ENCODE results near the gene CST3. TPM values are rescaled to one million over a fixed set of nuclear protein-coding genes. Genes with fewer than 3 reads are reported as not detected.

The CST3 gene
- total RNA-seq, 2 experiments from 2014 or later, result 0.26 to 0.29 TPM

- Mint-ChIP-seq H3K9me3 (no peaks in the 10 kb centered on the region), H3K36me3 (no peaks in the 10 kb centered on the region)
Observed at GRCh38 chr20:23647346-23647745, 9.6 kb upstream of the CST3 start.

GRCh38 chr20:23646106-23646873 is 8.5 kb upstream of the CST3 start:
- ChIA-PET CTCF (no interaction called here), POLR2A (no interaction called here)
- Mint-ChIP-seq H3K27ac (no peak overlapping the region), H3K4me1 (ENCODE audit: low read depth) (no peaks in the 10 kb centered on the region), H3K9me3 (no peaks in the 10 kb centered on the region), H3K27me3 (no peaks in the 10 kb centered on the region), H3K36me3 (no peaks in the 10 kb centered on the region), H3K4me3 (no peak overlapping the region)
- intact Hi-C loops (cut with micrococcal nuclease), result no loop called here
- no peak for DNase-seq

More at GRCh38 chr20:23647346-23647745, 9.6 kb upstream of the CST3 start:
- Mint-ChIP-seq H3K27ac (no peak overlapping the region), H3K4me3 (no peak overlapping the region), H3K4me1 (ENCODE audit: low read depth) (no peaks in the 10 kb centered on the region), H3K27me3 (no peaks in the 10 kb centered on the region)
- intact Hi-C loops (cut with micrococcal nuclease), result no loop called here
- POLR2A ChIA-PET, result no interaction called here
- no peak for DNase-seq
- CTCF ChIA-PET, result no interaction called here

GRCh38 chr20:23645575-23645974 is 7.8 kb upstream of the CST3 start:
- CTCF ChIA-PET, result no interaction called here
- Mint-ChIP-seq H3K36me3 (no peaks in the 10 kb centered on the region), H3K4me1 (ENCODE audit: low read depth) (no peaks in the 10 kb centered on the region), H3K27ac (no peak overlapping the region), H3K4me3 (no peak overlapping the region), H3K9me3 (no peaks in the 10 kb centered on the region), H3K27me3 (no peaks in the 10 kb centered on the region)
- intact Hi-C loops (cut with micrococcal nuclease), result no loop called here
- POLR2A ChIA-PET, result no interaction called here
- no peak for DNase-seq

GRCh38 chr20:23644164-23644563 is 6.4 kb upstream of the CST3 start:
- CTCF ChIA-PET, result no interaction called here
- Mint-ChIP-seq H3K4me1 (ENCODE audit: low read depth) (no peaks in the 10 kb centered on the region), H3K27me3 (peaks cover 3% of the 10 kb centered on the region), H3K27ac (no peak overlapping the region), H3K9me3 (no peaks in the 10 kb centered on the region), H3K4me3 (no peak overlapping the region), H3K36me3 (no peaks in the 10 kb centered on the region)
- POLR2A ChIA-PET, result no interaction called here
- intact Hi-C loops (cut with micrococcal nuclease), result no loop called here
- no peak for DNase-seq

- Mint-ChIP-seq H3K4me3 (no peak overlapping the region), H3K9me3 (no peaks in the 10 kb centered on the region), H3K27me3 (peaks cover 4% of the 10 kb centered on the region), H3K4me1 (ENCODE audit: low read depth) (no peaks in the 10 kb centered on the region), H3K27ac (no peak overlapping the region), H3K36me3 (no peaks in the 10 kb centered on the region)
- intact Hi-C loops (cut with micrococcal nuclease), result no loop called here
- ChIA-PET POLR2A (no interaction called here), CTCF (no interaction called here)
- no peak for DNase-seq
Observed at GRCh38 chr20:23643659-23644058, 5.9 kb upstream of the CST3 start.

- Mint-ChIP-seq H3K27me3 (peaks cover 6% of the 10 kb centered on the region), H3K27ac (no peak overlapping the region), H3K4me1 (ENCODE audit: low read depth) (no peaks in the 10 kb centered on the region), H3K36me3 (no peaks in the 10 kb centered on the region), H3K4me3 (no peak overlapping the region), H3K9me3 (no peaks in the 10 kb centered on the region)
- DNase-seq, result no peak
- ChIA-PET POLR2A (no interaction called here), CTCF (no interaction called here)
- intact Hi-C loops (cut with micrococcal nuclease), result no loop called here
Observed at GRCh38 chr20:23641936-23642751, 4.4 kb upstream of the CST3 start.

- ChIA-PET POLR2A (no interaction called here), CTCF (no interaction called here)
- DNase-seq, result no peak
- intact Hi-C loops (cut with micrococcal nuclease), result no loop called here
- Mint-ChIP-seq H3K9me3 (no peaks in the 10 kb centered on the region), H3K36me3 (no peaks in the 10 kb centered on the region), H3K4me1 (ENCODE audit: low read depth) (peaks cover 3% of the 10 kb centered on the region), H3K4me3 (no peak overlapping the region), H3K27ac (no peak overlapping the region), H3K27me3 (peaks cover 17% of the 10 kb centered on the region)
Observed at GRCh38 chr20:23640671-23641667, 3.2 kb upstream of the CST3 start.

- no peak overlapping the region for H3K4me3 Mint-ChIP-seq
Observed at GRCh38 chr20:23640018-23640601, 2.4 kb upstream of the CST3 start.

GRCh38 chr20:23639490-23639958 is 1.8 kb upstream of the CST3 start:
- H3K4me1 Mint-ChIP-seq (ENCODE audit: low read depth), result peaks cover 3% of the 10 kb centered on the region
- H3K4me3 Mint-ChIP-seq, result no peak overlapping the region
- intact Hi-C loops (cut with micrococcal nuclease), result no loop called here
- no peak for DNase-seq
- H3K27ac Mint-ChIP-seq, result no peak overlapping the region
- no peaks in the 10 kb centered on the region for H3K9me3 Mint-ChIP-seq
- ChIA-PET CTCF (no interaction called here), POLR2A (no interaction called here)
- H3K36me3 Mint-ChIP-seq, result no peaks in the 10 kb centered on the region
- H3K27me3 Mint-ChIP-seq, result peaks cover 19% of the 10 kb centered on the region

More at GRCh38 chr20:23640018-23640601, 2.4 kb upstream of the CST3 start:
- no peaks in the 10 kb centered on the region for H3K9me3 Mint-ChIP-seq
- ChIA-PET CTCF (no interaction called here), POLR2A (no interaction called here)
- DNase-seq, result no peak
- intact Hi-C loops (cut with micrococcal nuclease), result no loop called here
- peaks cover 3% of the 10 kb centered on the region for H3K4me1 Mint-ChIP-seq (ENCODE audit: low read depth)
- no peaks in the 10 kb centered on the region for H3K36me3 Mint-ChIP-seq
- peaks cover 19% of the 10 kb centered on the region for H3K27me3 Mint-ChIP-seq
- no peak overlapping the region for H3K27ac Mint-ChIP-seq

GRCh38 chr20:23638309-23638708 is 554 bp upstream of the CST3 start:
- Mint-ChIP-seq H3K4me1 (ENCODE audit: low read depth) (peaks cover 3% of the 10 kb centered on the region), H3K4me3 (no peak overlapping the region), H3K36me3 (no peaks in the 10 kb centered on the region), H3K27ac (no peak overlapping the region), H3K9me3 (no peaks in the 10 kb centered on the region), H3K27me3 (peaks cover 19% of the 10 kb centered on the region)
- ChIA-PET CTCF (no interaction called here), POLR2A (no interaction called here)
- DNase-seq, result no peak
- intact Hi-C loops (cut with micrococcal nuclease), result no loop called here

- intact Hi-C loops (cut with micrococcal nuclease), result no loop called here
Observed at GRCh38 chr20:23636908-23637281, 860 bp downstream of the CST3 start.

More at GRCh38 chr20:23636908-23637281, 860 bp downstream of the CST3 start:
- DNase-seq, result no peak
- peaks cover 3% of the 10 kb centered on the region for H3K4me1 Mint-ChIP-seq (ENCODE audit: low read depth)
- H3K4me3 Mint-ChIP-seq, result no peak overlapping the region
- ChIA-PET CTCF (no interaction called here), POLR2A (no interaction called here)
- no peaks in the 10 kb centered on the region for H3K36me3 Mint-ChIP-seq
- H3K27me3 Mint-ChIP-seq, result peaks cover 19% of the 10 kb centered on the region
- H3K27ac Mint-ChIP-seq, result no peak overlapping the region
- no peaks in the 10 kb centered on the region for H3K9me3 Mint-ChIP-seq

All from activated CD4-positive, alpha-beta memory T cell treated with anti-CD3 and anti-CD28 coated beads for 36 hours (primary cell).